Measurements from ENCODE around the gene EGFR. TPM values are rescaled to one million over a fixed set of nuclear protein-coding genes. Genes with fewer than 3 reads are reported as not detected.
A peak's percentile ranks its signal among the peaks of the same experiment; 100 is the strongest.

The EGFR gene
- total RNA-seq, 2 donors from 2014 or later: 57.8 to 63.4 TPM

- Histone ChIP-seq H3K27ac (no peak overlapping the region), H3K9ac (ENCODE audit: low read depth in 2 of 2, low read length in 2 of 2) (no peak overlapping the region), H3K4me3 (no peak overlapping the region), H3K27me3 (no peaks in the 10 kb centered on the region), H3K4me1 (peaks cover 2% of the 10 kb centered on the region), H3K9me3 (no peaks in the 10 kb centered on the region), H3K36me3 (no peaks in the 10 kb centered on the region)
- intact Hi-C loops (cut with DNase I): loop anchor here (5.0 kb wide), 1 partner anchor 38 kb away; no protein-coding TSS in a partner anchor
- DNase-seq: no peak
- no peak for TF ChIP-seq CTCF (IDR thresholded peaks at IDR 0.05)
These were observed 106.4 kb downstream of the EGFR start for GRCh38 chr7:55124989-55125875.

GRCh38 chr7:55127135-55127551 is 108.3 kb downstream of the EGFR start:
- no peak for TF ChIP-seq CTCF (IDR thresholded peaks at IDR 0.05)
- no peak overlapping the region for H3K9ac ChIP-seq (ENCODE audit: low read depth in 2 of 2, low read length in 2 of 2)
- no peaks in the 10 kb centered on the region for H3K27me3 ChIP-seq
- H3K27ac ChIP-seq: peak overlapping the region; percentile 77
- no peak overlapping the region for H3K4me3 ChIP-seq
- H3K36me3 ChIP-seq: no peaks in the 10 kb centered on the region
- intact Hi-C loops (cut with DNase I): no loop called here
- DNase-seq: no peak
- H3K9me3 ChIP-seq: no peaks in the 10 kb centered on the region
- peaks cover 13% of the 10 kb centered on the region for H3K4me1 ChIP-seq

GRCh38 chr7:55127622-55128081 is 108.8 kb downstream of the EGFR start:
- H3K36me3 ChIP-seq: no peaks in the 10 kb centered on the region
- DNase-seq: peak; percentile 73
- H3K27ac ChIP-seq: peak overlapping the region; percentile 77
- H3K4me3 ChIP-seq: no peak overlapping the region
- H3K9ac ChIP-seq (ENCODE audit: low read depth in 2 of 2, low read length in 2 of 2): peak overlapping the region in 1 of 2 donors; percentile 61
- H3K27me3 ChIP-seq: no peaks in the 10 kb centered on the region
- no peak for TF ChIP-seq CTCF (IDR thresholded peaks at IDR 0.05)
- intact Hi-C loops (cut with DNase I): no loop called here
- no peaks in the 10 kb centered on the region for H3K9me3 ChIP-seq
- H3K4me1 ChIP-seq: peaks cover 13% of the 10 kb centered on the region

- Histone ChIP-seq H3K9ac (ENCODE audit: low read depth in 2 of 2, low read length in 2 of 2) (no peak overlapping the region), H3K9me3 (no peaks in the 10 kb centered on the region), H3K4me1 (peaks cover 13% of the 10 kb centered on the region), H3K36me3 (no peaks in the 10 kb centered on the region), H3K4me3 (no peak overlapping the region), H3K27ac (peak overlapping the region; percentile 77), H3K27me3 (no peaks in the 10 kb centered on the region)
- intact Hi-C loops (cut with DNase I): no loop called here
- DNase-seq: no peak
- TF ChIP-seq CTCF (IDR thresholded peaks at IDR 0.05): no peak
These were observed 110.0 kb downstream of the EGFR start for GRCh38 chr7:55128693-55129394.

- no peaks in the 10 kb centered on the region for H3K36me3 ChIP-seq
- H3K4me1 ChIP-seq: peaks cover 13% of the 10 kb centered on the region
- no peaks in the 10 kb centered on the region for H3K9me3 ChIP-seq
- peak overlapping the region; percentile 77 for H3K27ac ChIP-seq
- H3K4me3 ChIP-seq: no peak overlapping the region
- no peak for TF ChIP-seq CTCF (IDR thresholded peaks at IDR 0.05)
- peak overlapping the region in 1 of 2 donors; percentile 48 for H3K9ac ChIP-seq (ENCODE audit: low read depth in 2 of 2, low read length in 2 of 2)
- intact Hi-C loops (cut with DNase I): loop anchor here (10.0 kb wide), 1 partner anchor 105 kb away; no protein-coding TSS in a partner anchor
- DNase-seq: peak; percentile 59
- H3K27me3 ChIP-seq: no peaks in the 10 kb centered on the region
These were observed 111.0 kb downstream of the EGFR start for GRCh38 chr7:55129541-55130394.
